PC-3 (cell line): Measurements from ENCODE around the gene DUSP18.

Experiments used
- CTCF ChIP-seq: fragments of 300-600 bp; sonication (generic); conservative IDR thresholded peaks from 2 replicates; pipeline ENCODE4 v1.5.1; 2017; ENCODE audit warnings: antibody characterized with exemption, low read depth, mild to moderate bottlenecking, low read length
- EZH2 ChIP-seq: fragments of 300-600 bp; sonication (generic); IDR thresholded peaks from one replicate; pipeline ENCODE4 v1.6.1; 2017; ENCODE audit warnings: antibody characterized with exemption, mild to moderate bottlenecking, low read length; ENCODE audit not compliant: unreplicated experiment
- EZH2phosphoT487 ChIP-seq: fragments of 300-600 bp; sonication (generic); IDR thresholded peaks from 2 replicates; pipeline ENCODE4 v1.6.1; 2018; ENCODE audit warnings: mild to moderate bottlenecking, antibody characterized with exemption, low read length, borderline replicate concordance

DNA sequence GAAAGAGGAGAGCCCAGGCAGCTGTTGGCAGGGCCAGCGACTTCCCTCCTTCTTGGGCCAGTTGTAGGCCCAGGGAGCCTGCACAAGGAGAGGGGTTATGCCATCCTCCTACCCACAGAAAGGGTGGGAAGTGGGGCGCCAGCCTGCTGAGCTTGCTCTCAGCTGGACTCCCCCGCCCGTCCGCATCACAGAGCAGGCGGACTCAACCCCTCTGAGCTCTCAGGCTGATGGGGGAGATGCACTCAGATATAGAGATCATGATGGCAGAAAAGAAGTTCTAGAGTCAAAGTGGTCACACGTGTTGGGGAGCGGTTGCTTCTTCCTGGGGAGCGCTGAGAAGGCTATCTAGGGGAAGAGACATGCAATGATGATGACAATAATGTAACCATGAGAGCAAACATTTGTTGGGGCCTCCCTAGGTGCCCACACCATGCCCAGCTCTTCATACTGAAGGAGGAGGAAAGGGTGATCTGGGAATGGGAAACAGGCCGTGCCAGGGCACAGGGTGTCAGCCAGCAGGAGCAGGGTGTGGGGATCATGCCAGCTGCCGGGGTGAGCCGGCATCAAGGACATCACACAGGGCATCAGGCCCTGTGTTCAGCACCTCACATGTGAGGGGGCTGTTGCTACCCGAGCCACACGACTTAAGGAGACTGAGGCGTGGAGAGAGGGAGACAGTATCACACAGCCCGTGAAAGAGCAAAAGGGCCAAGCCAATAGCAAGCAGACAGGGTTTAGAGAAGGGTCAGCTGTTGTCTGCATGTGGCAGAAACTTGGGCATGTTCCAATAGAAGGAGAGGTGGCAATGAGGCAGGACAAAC is 24.4 kb downstream of the DUSP18 start:
- TF ChIP-seq CTCF: no peak
- TF ChIP-seq EZH2: no peak
- no peak for TF ChIP-seq EZH2phosphoT487
